ENCODE data around the gene CSNK1G3. TPM values are rescaled to one million over a fixed set of nuclear protein-coding genes. Genes with fewer than 3 reads are reported as not detected.

Gene CSNK1G3
- total RNA-seq, 1 experiment from 2014 or later: 51.1 TPM

DNA sequence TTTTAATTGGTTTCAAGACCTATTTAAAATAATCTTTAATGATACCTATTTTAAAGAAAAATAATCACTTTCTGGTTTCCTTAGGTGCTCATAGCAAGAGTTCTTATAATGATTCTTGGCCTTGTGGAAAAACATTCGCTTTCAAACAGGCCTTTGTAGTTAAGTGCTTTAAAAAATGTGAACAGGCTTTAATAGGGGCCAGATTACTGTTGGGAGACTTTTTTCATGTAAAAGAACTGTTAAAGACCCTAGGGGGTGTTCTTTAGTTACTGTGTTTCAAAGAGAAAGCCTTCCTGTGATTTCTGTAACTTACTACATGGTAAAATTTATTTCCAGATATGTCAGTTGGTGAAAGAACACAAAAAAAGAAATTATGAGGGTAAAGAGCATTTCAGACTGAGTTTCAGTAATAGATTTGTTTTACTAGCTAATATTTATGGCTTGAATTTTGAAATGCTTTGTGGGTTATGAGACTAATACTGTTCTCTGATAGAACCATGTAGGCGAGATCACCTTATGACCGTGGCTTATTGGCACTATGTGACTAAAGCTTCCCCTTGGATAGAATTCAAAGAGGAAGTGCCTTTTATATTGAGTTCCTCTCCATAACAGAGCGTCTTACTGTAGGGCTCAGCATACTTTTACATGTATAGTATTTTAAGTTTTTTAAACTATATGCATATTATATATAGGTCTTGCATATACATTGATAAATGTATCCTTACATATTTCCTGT is 70.7 kb downstream of the CSNK1G3 start:
- no peaks in the 10 kb centered on the region for H3K9me2 ChIP-seq (ENCODE audit: insufficient read depth)
- DNase-seq (ENCODE audit: low read depth, low spot score) (no peak), ATAC-seq (no peak)
- H2AFZ ChIP-seq (ENCODE audit: low read depth, low read length, poor library complexity, severe bottlenecking): no peak overlapping the region
- H4K20me1 ChIP-seq (ENCODE audit: insufficient read depth): no peaks in the 10 kb centered on the region
- H3K27ac ChIP-seq (ENCODE audit: low read depth, low read length): no peak overlapping the region
- no peaks in the 10 kb centered on the region for H3K27me3 ChIP-seq (ENCODE audit: insufficient read depth, low read length)
- TF ChIP-seq RAD21 (IDR thresholded peaks at IDR 0.05; ENCODE audit: low read depth) (no peak), ELF1 (IDR thresholded peaks at IDR 0.05; ENCODE audit: borderline replicate concordance, low read depth) (no peak), SP1 (IDR thresholded peaks at IDR 0.05; ENCODE audit: low read depth) (no peak), YY1 (IDR thresholded peaks at IDR 0.05; ENCODE audit: extremely low read depth, insufficient replicate concordance, low read depth, low read length) (no peak), EZH2phosphoT487 (IDR thresholded peaks at IDR 0.05; ENCODE audit: borderline replicate concordance) (no peak), SRF (IDR thresholded peaks at IDR 0.05; ENCODE audit: low read depth) (no peak), SIN3A (IDR thresholded peaks at IDR 0.05; ENCODE audit: low read depth) (no peak), POLR2AphosphoS5 (IDR thresholded peaks at IDR 0.05; ENCODE audit: low read depth, low read length) (no peak), ZFX (IDR thresholded peaks at IDR 0.05) (no peak), CEBPB (IDR thresholded peaks at IDR 0.05; ENCODE audit: low read depth) (no peak), FOSL1 (IDR thresholded peaks at IDR 0.05; ENCODE audit: low read depth) (no peak), TCF7L2 (IDR thresholded peaks at IDR 0.05; ENCODE audit: borderline replicate concordance, extremely low read depth, insufficient read depth, insufficient read length) (no peak), EZH2 (IDR thresholded peaks at IDR 0.05) (no peak)
- TF ChIP-seq, protein P1, sequence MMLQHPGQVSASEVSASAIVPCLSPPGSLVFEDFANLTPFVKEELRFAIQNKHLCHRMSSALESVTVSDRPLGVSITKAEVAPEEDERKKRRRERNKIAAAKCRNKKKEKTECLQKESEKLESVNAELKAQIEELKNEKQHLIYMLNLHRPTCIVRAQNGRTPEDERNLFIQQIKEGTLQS (IDR thresholded peaks at IDR 0.05): no peak
- TF ChIP-seq, protein P2, sequence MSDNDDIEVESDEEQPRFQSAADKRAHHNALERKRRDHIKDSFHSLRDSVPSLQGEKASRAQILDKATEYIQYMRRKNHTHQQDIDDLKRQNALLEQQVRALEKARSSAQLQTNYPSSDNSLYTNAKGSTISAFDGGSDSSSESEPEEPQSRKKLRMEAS (IDR thresholded peaks at IDR 0.05): no peak
- TF ChIP-seq, protein P3, sequence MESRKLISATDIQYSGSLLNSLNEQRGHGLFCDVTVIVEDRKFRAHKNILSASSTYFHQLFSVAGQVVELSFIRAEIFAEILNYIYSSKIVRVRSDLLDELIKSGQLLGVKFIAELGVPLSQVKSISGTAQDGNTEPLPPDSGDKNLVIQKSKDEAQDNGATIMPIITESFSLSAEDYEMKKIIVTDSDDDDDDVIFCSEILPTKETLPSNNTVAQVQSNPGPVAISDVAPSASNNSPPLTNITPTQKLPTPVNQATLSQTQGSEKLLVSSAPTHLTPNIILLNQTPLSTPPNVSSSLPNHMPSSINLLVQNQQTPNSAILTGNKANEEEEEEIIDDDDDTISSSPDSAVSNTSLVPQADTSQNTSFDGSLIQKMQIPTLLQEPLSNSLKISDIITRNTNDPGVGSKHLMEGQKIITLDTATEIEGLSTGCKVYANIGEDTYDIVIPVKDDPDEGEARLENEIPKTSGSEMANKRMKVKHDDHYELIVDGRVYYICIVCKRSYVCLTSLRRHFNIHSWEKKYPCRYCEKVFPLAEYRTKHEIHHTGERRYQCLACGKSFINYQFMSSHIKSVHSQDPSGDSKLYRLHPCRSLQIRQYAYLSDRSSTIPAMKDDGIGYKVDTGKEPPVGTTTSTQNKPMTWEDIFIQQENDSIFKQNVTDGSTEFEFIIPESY (IDR thresholded peaks at IDR 0.05; ENCODE audit: extremely low read depth, insufficient replicate concordance, low read length): no peak
- TF ChIP-seq, protein P4, sequence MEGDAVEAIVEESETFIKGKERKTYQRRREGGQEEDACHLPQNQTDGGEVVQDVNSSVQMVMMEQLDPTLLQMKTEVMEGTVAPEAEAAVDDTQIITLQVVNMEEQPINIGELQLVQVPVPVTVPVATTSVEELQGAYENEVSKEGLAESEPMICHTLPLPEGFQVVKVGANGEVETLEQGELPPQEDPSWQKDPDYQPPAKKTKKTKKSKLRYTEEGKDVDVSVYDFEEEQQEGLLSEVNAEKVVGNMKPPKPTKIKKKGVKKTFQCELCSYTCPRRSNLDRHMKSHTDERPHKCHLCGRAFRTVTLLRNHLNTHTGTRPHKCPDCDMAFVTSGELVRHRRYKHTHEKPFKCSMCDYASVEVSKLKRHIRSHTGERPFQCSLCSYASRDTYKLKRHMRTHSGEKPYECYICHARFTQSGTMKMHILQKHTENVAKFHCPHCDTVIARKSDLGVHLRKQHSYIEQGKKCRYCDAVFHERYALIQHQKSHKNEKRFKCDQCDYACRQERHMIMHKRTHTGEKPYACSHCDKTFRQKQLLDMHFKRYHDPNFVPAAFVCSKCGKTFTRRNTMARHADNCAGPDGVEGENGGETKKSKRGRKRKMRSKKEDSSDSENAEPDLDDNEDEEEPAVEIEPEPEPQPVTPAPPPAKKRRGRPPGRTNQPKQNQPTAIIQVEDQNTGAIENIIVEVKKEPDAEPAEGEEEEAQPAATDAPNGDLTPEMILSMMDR (IDR thresholded peaks at IDR 0.05 in 2 of 3, conservative IDR thresholded peaks at IDR 0.05 in 1 of 3; ENCODE audit: borderline replicate concordance in 1 of 3, insufficient read depth in 1 of 3, low read depth in 2 of 3, low read length in 2 of 3): no peak
- TF ChIP-seq, protein P5, sequence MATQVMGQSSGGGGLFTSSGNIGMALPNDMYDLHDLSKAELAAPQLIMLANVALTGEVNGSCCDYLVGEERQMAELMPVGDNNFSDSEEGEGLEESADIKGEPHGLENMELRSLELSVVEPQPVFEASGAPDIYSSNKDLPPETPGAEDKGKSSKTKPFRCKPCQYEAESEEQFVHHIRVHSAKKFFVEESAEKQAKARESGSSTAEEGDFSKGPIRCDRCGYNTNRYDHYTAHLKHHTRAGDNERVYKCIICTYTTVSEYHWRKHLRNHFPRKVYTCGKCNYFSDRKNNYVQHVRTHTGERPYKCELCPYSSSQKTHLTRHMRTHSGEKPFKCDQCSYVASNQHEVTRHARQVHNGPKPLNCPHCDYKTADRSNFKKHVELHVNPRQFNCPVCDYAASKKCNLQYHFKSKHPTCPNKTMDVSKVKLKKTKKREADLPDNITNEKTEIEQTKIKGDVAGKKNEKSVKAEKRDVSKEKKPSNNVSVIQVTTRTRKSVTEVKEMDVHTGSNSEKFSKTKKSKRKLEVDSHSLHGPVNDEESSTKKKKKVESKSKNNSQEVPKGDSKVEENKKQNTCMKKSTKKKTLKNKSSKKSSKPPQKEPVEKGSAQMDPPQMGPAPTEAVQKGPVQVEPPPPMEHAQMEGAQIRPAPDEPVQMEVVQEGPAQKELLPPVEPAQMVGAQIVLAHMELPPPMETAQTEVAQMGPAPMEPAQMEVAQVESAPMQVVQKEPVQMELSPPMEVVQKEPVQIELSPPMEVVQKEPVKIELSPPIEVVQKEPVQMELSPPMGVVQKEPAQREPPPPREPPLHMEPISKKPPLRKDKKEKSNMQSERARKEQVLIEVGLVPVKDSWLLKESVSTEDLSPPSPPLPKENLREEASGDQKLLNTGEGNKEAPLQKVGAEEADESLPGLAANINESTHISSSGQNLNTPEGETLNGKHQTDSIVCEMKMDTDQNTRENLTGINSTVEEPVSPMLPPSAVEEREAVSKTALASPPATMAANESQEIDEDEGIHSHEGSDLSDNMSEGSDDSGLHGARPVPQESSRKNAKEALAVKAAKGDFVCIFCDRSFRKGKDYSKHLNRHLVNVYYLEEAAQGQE (IDR thresholded peaks at IDR 0.05; ENCODE audit: low read depth): no peak
- POLR2A ChIA-PET: no interaction called here
- H3K9ac ChIP-seq (ENCODE audit: low read length): no peak overlapping the region
- no peaks in the 10 kb centered on the region for H3K4me1 ChIP-seq (ENCODE audit: control insufficient read depth in 1 of 2, insufficient read depth in 2 of 2, low read length in 2 of 2)
- no peaks in the 10 kb centered on the region for H3K79me2 ChIP-seq (ENCODE audit: insufficient read depth, low read length)
- H3K4me3 ChIP-seq (replicated peaks in 1 of 2; ENCODE audit: low read depth in 1 of 2, low read length in 2 of 2): no peak overlapping the region
- H3K9me3 ChIP-seq (ENCODE audit: control insufficient read depth in 1 of 2, insufficient read depth in 1 of 2, low read depth in 1 of 2, low read length in 2 of 2): no peaks in the 10 kb centered on the region
- no peaks in the 10 kb centered on the region for H3K36me3 ChIP-seq (ENCODE audit: control insufficient read depth in 1 of 2, insufficient read depth in 2 of 2, low read length in 2 of 2)
- RAD21 ChIA-PET (ENCODE audit: low non-redundant PET in 1 of 2, low total read pairs in 2 of 2, uncharacterized antibody in 2 of 2, unreplicated experiment in 2 of 2): no interaction called here
- no TSS peak for BruUV-seq (replicated peaks)
- intact Hi-C loops (cut with micrococcal nuclease): no loop called here
- CTCF ChIA-PET: no interaction called here
- no peak overlapping the region for H3K4me2 ChIP-seq (ENCODE audit: low read length)

All from HCT116 (cell line).